Coronary artery (tissue), 2 donors: ENCODE measurements around the gene HESX1.

ENCODE experiments used
- DNase-seq: peaks from one replicate; pipeline ENCODE4 v3.0.0-alpha.2; 2017; ENCODE audit warnings: low spot score
- H3K27ac ChIP-seq, 2 donors: fragments of 200-600 bp; sonication (generic); one replicate each; pipeline ENCODE4 v1.5.1; 2016 to 2019
- H3K4me3 ChIP-seq: fragments of 200-600 bp; sonication (generic); 2 replicates; pipeline ENCODE4 v1.5.1; 2016; ENCODE audit warnings: mild to moderate bottlenecking, moderate library complexity
- CTCF ChIP-seq: fragments of 200-600 bp; sonication (generic); IDR thresholded peaks from one replicate; pipeline ENCODE4 v1.5.1; 2019; ENCODE audit warnings: antibody characterized with exemption

The HESX1 gene

GRCh38 chr3:57163751-57164150, 36.0 kb downstream of the HESX1 start:
- DNase-seq, result no peak
- Histone ChIP-seq H3K27ac (peak overlapping the region in 1 of 2 donors; percentile 17), H3K4me3 (peak overlapping the region; percentile 98)
- TF ChIP-seq CTCF, result no peak

- no peak overlapping the region for H3K4me3 ChIP-seq
- no peak for DNase-seq
- no peak for TF ChIP-seq CTCF
- no peak overlapping the region for H3K27ac ChIP-seq
These were observed 37.9 kb downstream of the HESX1 start for GRCh38 chr3:57161915-57162314.

GRCh38 chr3:57160765-57161538, 38.8 kb downstream of the HESX1 start:
- peak overlapping the region in 1 of 2 donors; percentile 46 for H3K27ac ChIP-seq
- no peak overlapping the region for H3K4me3 ChIP-seq
- TF ChIP-seq CTCF, result no peak
- DNase-seq, result no peak

- DNase-seq, result no peak
- peak overlapping the region in 1 of 2 donors; percentile 46 for H3K27ac ChIP-seq
- TF ChIP-seq CTCF, result no peak
- no peak overlapping the region for H3K4me3 ChIP-seq
These were observed 39.6 kb downstream of the HESX1 start for GRCh38 chr3:57160076-57160764.

- DNase-seq, result no peak
- peak overlapping the region in 1 of 2 donors; percentile 35 for H3K27ac ChIP-seq
- H3K4me3 ChIP-seq, result no peak overlapping the region
- TF ChIP-seq CTCF, result no peak
These were observed 40.7 kb downstream of the HESX1 start for GRCh38 chr3:57158813-57159738.

- no peak overlapping the region for H3K27ac ChIP-seq
- H3K4me3 ChIP-seq, result no peak overlapping the region
- no peak for DNase-seq
- no peak for TF ChIP-seq CTCF
These were observed 41.5 kb downstream of the HESX1 start for GRCh38 chr3:57158325-57158724.
